ENCODE measurements around the gene PPFIBP1.

GRCh38 chr12:27672643-27673042, 148.6 kb downstream of the PPFIBP1 start:
- TF ChIP-seq EP300 (IDR thresholded peaks at IDR 0.05) (no peak), POLR2A (IDR thresholded peaks at IDR 0.05) (no peak), CTCF (IDR thresholded peaks at IDR 0.05) (no peak), POLR2AphosphoS5 (IDR thresholded peaks at IDR 0.05) (no peak)

Data from stomach (tissue), 4 donors.